GM23338 (cell line): Measurements from ENCODE around the gene CNTNAP2. TPM values are rescaled to one million over a fixed set of nuclear protein-coding genes. Genes with fewer than 3 reads are reported as not detected.

Experiments used
- ATAC-seq: fragments of 200-7000 bp; cut with Tn5 transposase; 3 replicates; pipeline ENCODE4 v1.9.1; 2020
- DNase-seq: peaks from one replicate; pipeline ENCODE4 v3.0.0-alpha.2; 2015; ENCODE audit warnings: low spot score
- H2AFZ ChIP-seq: fragments of 200-600 bp; sonication (generic); 2 replicates; pipeline ENCODE4 v1.8.0; 2016; ENCODE audit warnings: antibody characterized with exemption, mild to moderate bottlenecking, moderate library complexity
- H3F3A ChIP-seq: fragments of 200-600 bp; sonication (generic); replicated peaks from 2 replicates; pipeline ENCODE4 v1.8.0; 2017; ENCODE audit warnings: antibody characterized with exemption, mixed run types, low read depth
- H3K27ac ChIP-seq: fragments of 200-600 bp; sonication (generic); 2 replicates; pipeline ENCODE4 v1.6.1; 2016; ENCODE audit warnings: low read depth
- H3K27me3 ChIP-seq: fragments of 200-600 bp; sonication (generic); 2 replicates; pipeline ENCODE4 v1.8.0; 2016; ENCODE audit warnings: mild to moderate bottlenecking, mixed run types, moderate library complexity; ENCODE audit not compliant: insufficient read depth
- H3K36me3 ChIP-seq: fragments of 200-600 bp; sonication (generic); 2 replicates; pipeline ENCODE4 v1.8.0; 2016; ENCODE audit warnings: mild to moderate bottlenecking; ENCODE audit not compliant: insufficient read depth
- H3K4me1 ChIP-seq: fragments of 200-600 bp; sonication (generic); 2 replicates; pipeline ENCODE4 v1.8.0; 2016; ENCODE audit warnings: mild to moderate bottlenecking, moderate library complexity; ENCODE audit not compliant: insufficient read depth
- H3K4me2 ChIP-seq: fragments of 200-600 bp; sonication (generic); 2 replicates; pipeline ENCODE4 v1.7.1; 2017; ENCODE audit warnings: mixed run types
- H3K4me3 ChIP-seq: fragments of 200-600 bp; sonication (generic); 2 replicates; pipeline ENCODE4 v1.6.1; 2016; ENCODE audit warnings: mixed run types
- H3K79me2 ChIP-seq: fragments of 200-600 bp; sonication (generic); replicated peaks from 2 replicates; pipeline ENCODE4 v1.8.0; 2017; ENCODE audit warnings: mild to moderate bottlenecking; ENCODE audit not compliant: insufficient read depth
- H3K9me2 ChIP-seq: fragments of 200-600 bp; sonication (generic); 2 replicates; pipeline ENCODE4 v1.8.0; 2017; ENCODE audit not compliant: insufficient read depth
- H4K20me1 ChIP-seq: fragments of 200-600 bp; sonication (generic); replicated peaks from 2 replicates; pipeline ENCODE4 v1.8.0; 2017; ENCODE audit warnings: mild to moderate bottlenecking; ENCODE audit not compliant: insufficient read depth
- H3K27ac Mint-ChIP-seq: 2 replicates; pipeline ENCODE4 v1.8.0; 2020; ENCODE audit warnings: inconsistent platforms, mild to moderate bottlenecking, moderate library complexity, mixed read lengths
- H3K27me3 Mint-ChIP-seq: 3 replicates; pipeline ENCODE4 v1.8.0; 2022; ENCODE audit warnings: low read depth, mild to moderate bottlenecking, moderate library complexity, mixed read lengths, inconsistent platforms; ENCODE audit not compliant: insufficient read depth, poor library complexity
- H3K36me3 Mint-ChIP-seq: 3 replicates; pipeline ENCODE4 v1.8.0; 2021; ENCODE audit warnings: low read depth, mild to moderate bottlenecking, inconsistent platforms, moderate library complexity, mixed read lengths
- H3K4me1 Mint-ChIP-seq: 3 replicates; pipeline ENCODE4 v1.8.0; 2020; ENCODE audit warnings: mild to moderate bottlenecking, inconsistent platforms, mixed read lengths
- H3K4me3 Mint-ChIP-seq: 3 replicates; pipeline ENCODE4 v1.8.0; 2021; ENCODE audit warnings: moderate library complexity, mild to moderate bottlenecking, inconsistent platforms, mixed read lengths
- H3K9me3 Mint-ChIP-seq: 3 replicates; pipeline ENCODE4 v1.8.0; 2020; ENCODE audit warnings: moderate library complexity, mild to moderate bottlenecking, inconsistent platforms, mixed read lengths
- CREB1 ChIP-seq: fragments of 250-450 bp; sonication (Bioruptor Pico); IDR thresholded peaks from 2 replicates; pipeline ENCODE4 v1.5.0; 2020; ENCODE audit warnings: low read depth, mild to moderate bottlenecking, moderate library complexity
- EZH2 ChIP-seq: fragments of 200-600 bp; sonication (generic); IDR thresholded peaks from one replicate; pipeline ENCODE4 v1.8.0; 2017; ENCODE audit warnings: antibody characterized with exemption, mild to moderate bottlenecking, low read depth; ENCODE audit not compliant: unreplicated experiment
- EZH2phosphoT487 ChIP-seq: fragments of 200-600 bp; sonication (generic); IDR thresholded peaks from one replicate; pipeline ENCODE4 v1.8.1; 2018; ENCODE audit warnings: antibody characterized with exemption; ENCODE audit not compliant: unreplicated experiment
- JUNB ChIP-seq: IDR thresholded peaks from one replicate; pipeline ENCODE4 v1.6.1; 2016; ENCODE audit warnings: antibody characterized with exemption; ENCODE audit not compliant: unreplicated experiment
- NANOG ChIP-seq: IDR thresholded peaks from 2 replicates; pipeline ENCODE4 v1.6.1; 2016; ENCODE audit warnings: antibody characterized with exemption, borderline replicate concordance
- POLR2AphosphoS5 ChIP-seq: IDR thresholded peaks from 2 replicates; pipeline ENCODE4 v1.6.1; 2016; ENCODE audit warnings: antibody characterized with exemption, low read depth
- STAT1 ChIP-seq: IDR thresholded peaks from one replicate; pipeline ENCODE4 v1.6.1; 2016; ENCODE audit warnings: antibody characterized with exemption; ENCODE audit not compliant: unreplicated experiment
- ZNF114 ChIP-seq: fragments of 250-450 bp; sonication (Bioruptor Pico); IDR thresholded peaks from 2 replicates; pipeline ENCODE4 v1.5.0; 2020; ENCODE audit warnings: mild to moderate bottlenecking, moderate library complexity
- ZNF331 ChIP-seq: fragments of 250-450 bp; sonication (Bioruptor Pico); IDR thresholded peaks from 2 replicates; pipeline ENCODE4 v1.5.0; 2020; ENCODE audit warnings: low read depth, mild to moderate bottlenecking, moderate library complexity
- polyA plus RNA-seq: library from polyadenylated mRNA; unstranded; fragments of >200 nt; fragmentation: Nextera tagmentation; extraction: Ambion mirVana; gene quantifications from 2 replicates; pipeline ENCODE4 v1.2.1, GENCODE V29; 2016
- total RNA-seq: library from RNA; depleted of rRNA; stranded (reverse); fragments of >200 nt; shearing (Covaris generic); gene quantifications from 2 replicates; pipeline ENCODE4 v1.2.3, GENCODE V29; 2014
- TF ChIP-seq, protein P1 (sequence below): IDR thresholded peaks from one replicate; pipeline ENCODE4 v1.6.1; 2018; ENCODE audit warnings: antibody characterized with exemption; ENCODE audit not compliant: unreplicated experiment
- TF ChIP-seq, protein P2 (sequence below), 2 experiments: fragments of 200-600 bp in 1 of 2; sonication (generic) in 1 of 2; conservative IDR thresholded peaks; 2 replicates each; pipeline versions ENCODE4 v1.5.1 to v1.6.1; 2016 to 2017; ENCODE audit warnings: antibody characterized with exemption in 2 of 2, low read depth in 2 of 2, mild to moderate bottlenecking in 2 of 2, moderate library complexity in 1 of 2
- TF ChIP-seq, protein P3 (sequence below): IDR thresholded peaks from 2 replicates; pipeline ENCODE4 v1.6.1; 2016; ENCODE audit warnings: antibody characterized with exemption
- TF ChIP-seq, protein P4 (sequence below): fragments of 250-450 bp; sonication (Bioruptor Pico); IDR thresholded peaks from 2 replicates; pipeline ENCODE4 v1.5.0; 2020; ENCODE audit warnings: mild to moderate bottlenecking, moderate library complexity

The CNTNAP2 gene
- total and polyA plus RNA-seq, 2 experiments from 2014 or later = 38.2 to 61.3 TPM

DNA sequence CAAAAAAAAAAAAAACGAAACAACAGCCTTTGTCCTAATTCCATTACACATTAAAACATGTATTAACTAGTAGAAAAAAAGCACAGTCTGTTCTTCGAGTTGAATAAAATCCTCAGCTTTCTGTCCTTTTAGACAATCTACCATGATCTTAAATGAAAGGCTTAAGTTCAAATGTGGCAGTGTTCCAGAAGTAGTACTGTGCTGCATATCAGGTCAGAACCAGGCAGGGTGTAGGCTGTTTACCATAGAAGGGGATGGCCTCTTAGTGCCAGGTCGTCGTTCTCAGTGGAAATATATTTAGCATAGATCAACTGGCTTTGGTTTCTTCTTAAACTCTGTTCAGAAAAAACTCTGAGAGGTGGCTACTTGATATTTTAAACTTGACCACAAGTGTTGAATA, 612.0 kb downstream of the CNTNAP2 start:
- Histone ChIP-seq H3K4me2 (no peak overlapping the region), H2AFZ (no peak overlapping the region), H4K20me1 (no peaks in the 10 kb centered on the region), H3K9me2 (no peaks in the 10 kb centered on the region), H3K79me2 (no peaks in the 10 kb centered on the region), H3K27ac (no peak overlapping the region), H3K4me1 (no peaks in the 10 kb centered on the region), H3K36me3 (no peaks in the 10 kb centered on the region), H3K4me3 (no peak overlapping the region), H3F3A (no peaks in the 10 kb centered on the region), H3K27me3 (no peaks in the 10 kb centered on the region)
- Mint-ChIP-seq H3K27ac (no peak overlapping the region), H3K27me3 (no peaks in the 10 kb centered on the region), H3K36me3 (no peaks in the 10 kb centered on the region; the same call in 2 of the 3 replicates), H3K4me3 (no peak overlapping the region), H3K9me3 (peaks cover 17% of the 10 kb centered on the region), H3K4me1 (0 out of 3 replicates have a peak, but pooled peaks cover 5% of the 10 kb centered on the region)
- no peak for TF ChIP-seq ZNF331 (CRISPR knock-in tag)
- TF ChIP-seq POLR2AphosphoS5 = no peak
- no peak for TF ChIP-seq JUNB
- TF ChIP-seq, protein P1, sequence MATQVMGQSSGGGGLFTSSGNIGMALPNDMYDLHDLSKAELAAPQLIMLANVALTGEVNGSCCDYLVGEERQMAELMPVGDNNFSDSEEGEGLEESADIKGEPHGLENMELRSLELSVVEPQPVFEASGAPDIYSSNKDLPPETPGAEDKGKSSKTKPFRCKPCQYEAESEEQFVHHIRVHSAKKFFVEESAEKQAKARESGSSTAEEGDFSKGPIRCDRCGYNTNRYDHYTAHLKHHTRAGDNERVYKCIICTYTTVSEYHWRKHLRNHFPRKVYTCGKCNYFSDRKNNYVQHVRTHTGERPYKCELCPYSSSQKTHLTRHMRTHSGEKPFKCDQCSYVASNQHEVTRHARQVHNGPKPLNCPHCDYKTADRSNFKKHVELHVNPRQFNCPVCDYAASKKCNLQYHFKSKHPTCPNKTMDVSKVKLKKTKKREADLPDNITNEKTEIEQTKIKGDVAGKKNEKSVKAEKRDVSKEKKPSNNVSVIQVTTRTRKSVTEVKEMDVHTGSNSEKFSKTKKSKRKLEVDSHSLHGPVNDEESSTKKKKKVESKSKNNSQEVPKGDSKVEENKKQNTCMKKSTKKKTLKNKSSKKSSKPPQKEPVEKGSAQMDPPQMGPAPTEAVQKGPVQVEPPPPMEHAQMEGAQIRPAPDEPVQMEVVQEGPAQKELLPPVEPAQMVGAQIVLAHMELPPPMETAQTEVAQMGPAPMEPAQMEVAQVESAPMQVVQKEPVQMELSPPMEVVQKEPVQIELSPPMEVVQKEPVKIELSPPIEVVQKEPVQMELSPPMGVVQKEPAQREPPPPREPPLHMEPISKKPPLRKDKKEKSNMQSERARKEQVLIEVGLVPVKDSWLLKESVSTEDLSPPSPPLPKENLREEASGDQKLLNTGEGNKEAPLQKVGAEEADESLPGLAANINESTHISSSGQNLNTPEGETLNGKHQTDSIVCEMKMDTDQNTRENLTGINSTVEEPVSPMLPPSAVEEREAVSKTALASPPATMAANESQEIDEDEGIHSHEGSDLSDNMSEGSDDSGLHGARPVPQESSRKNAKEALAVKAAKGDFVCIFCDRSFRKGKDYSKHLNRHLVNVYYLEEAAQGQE = no peak
- TF ChIP-seq STAT1 = no peak
- TF ChIP-seq, protein P2, sequence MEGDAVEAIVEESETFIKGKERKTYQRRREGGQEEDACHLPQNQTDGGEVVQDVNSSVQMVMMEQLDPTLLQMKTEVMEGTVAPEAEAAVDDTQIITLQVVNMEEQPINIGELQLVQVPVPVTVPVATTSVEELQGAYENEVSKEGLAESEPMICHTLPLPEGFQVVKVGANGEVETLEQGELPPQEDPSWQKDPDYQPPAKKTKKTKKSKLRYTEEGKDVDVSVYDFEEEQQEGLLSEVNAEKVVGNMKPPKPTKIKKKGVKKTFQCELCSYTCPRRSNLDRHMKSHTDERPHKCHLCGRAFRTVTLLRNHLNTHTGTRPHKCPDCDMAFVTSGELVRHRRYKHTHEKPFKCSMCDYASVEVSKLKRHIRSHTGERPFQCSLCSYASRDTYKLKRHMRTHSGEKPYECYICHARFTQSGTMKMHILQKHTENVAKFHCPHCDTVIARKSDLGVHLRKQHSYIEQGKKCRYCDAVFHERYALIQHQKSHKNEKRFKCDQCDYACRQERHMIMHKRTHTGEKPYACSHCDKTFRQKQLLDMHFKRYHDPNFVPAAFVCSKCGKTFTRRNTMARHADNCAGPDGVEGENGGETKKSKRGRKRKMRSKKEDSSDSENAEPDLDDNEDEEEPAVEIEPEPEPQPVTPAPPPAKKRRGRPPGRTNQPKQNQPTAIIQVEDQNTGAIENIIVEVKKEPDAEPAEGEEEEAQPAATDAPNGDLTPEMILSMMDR (conservative IDR thresholded peaks at IDR 0.05; ENCODE audit: low read depth in 2 of 2) = no peak
- TF ChIP-seq CREB1 (CRISPR knock-in tag) = no peak
- TF ChIP-seq EZH2 = no peak
- no peak for TF ChIP-seq NANOG
- TF ChIP-seq ZNF114 = no peak
- TF ChIP-seq, protein P3, sequence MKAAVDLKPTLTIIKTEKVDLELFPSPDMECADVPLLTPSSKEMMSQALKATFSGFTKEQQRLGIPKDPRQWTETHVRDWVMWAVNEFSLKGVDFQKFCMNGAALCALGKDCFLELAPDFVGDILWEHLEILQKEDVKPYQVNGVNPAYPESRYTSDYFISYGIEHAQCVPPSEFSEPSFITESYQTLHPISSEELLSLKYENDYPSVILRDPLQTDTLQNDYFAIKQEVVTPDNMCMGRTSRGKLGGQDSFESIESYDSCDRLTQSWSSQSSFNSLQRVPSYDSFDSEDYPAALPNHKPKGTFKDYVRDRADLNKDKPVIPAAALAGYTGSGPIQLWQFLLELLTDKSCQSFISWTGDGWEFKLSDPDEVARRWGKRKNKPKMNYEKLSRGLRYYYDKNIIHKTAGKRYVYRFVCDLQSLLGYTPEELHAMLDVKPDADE = no peak
- TF ChIP-seq, protein P4, sequence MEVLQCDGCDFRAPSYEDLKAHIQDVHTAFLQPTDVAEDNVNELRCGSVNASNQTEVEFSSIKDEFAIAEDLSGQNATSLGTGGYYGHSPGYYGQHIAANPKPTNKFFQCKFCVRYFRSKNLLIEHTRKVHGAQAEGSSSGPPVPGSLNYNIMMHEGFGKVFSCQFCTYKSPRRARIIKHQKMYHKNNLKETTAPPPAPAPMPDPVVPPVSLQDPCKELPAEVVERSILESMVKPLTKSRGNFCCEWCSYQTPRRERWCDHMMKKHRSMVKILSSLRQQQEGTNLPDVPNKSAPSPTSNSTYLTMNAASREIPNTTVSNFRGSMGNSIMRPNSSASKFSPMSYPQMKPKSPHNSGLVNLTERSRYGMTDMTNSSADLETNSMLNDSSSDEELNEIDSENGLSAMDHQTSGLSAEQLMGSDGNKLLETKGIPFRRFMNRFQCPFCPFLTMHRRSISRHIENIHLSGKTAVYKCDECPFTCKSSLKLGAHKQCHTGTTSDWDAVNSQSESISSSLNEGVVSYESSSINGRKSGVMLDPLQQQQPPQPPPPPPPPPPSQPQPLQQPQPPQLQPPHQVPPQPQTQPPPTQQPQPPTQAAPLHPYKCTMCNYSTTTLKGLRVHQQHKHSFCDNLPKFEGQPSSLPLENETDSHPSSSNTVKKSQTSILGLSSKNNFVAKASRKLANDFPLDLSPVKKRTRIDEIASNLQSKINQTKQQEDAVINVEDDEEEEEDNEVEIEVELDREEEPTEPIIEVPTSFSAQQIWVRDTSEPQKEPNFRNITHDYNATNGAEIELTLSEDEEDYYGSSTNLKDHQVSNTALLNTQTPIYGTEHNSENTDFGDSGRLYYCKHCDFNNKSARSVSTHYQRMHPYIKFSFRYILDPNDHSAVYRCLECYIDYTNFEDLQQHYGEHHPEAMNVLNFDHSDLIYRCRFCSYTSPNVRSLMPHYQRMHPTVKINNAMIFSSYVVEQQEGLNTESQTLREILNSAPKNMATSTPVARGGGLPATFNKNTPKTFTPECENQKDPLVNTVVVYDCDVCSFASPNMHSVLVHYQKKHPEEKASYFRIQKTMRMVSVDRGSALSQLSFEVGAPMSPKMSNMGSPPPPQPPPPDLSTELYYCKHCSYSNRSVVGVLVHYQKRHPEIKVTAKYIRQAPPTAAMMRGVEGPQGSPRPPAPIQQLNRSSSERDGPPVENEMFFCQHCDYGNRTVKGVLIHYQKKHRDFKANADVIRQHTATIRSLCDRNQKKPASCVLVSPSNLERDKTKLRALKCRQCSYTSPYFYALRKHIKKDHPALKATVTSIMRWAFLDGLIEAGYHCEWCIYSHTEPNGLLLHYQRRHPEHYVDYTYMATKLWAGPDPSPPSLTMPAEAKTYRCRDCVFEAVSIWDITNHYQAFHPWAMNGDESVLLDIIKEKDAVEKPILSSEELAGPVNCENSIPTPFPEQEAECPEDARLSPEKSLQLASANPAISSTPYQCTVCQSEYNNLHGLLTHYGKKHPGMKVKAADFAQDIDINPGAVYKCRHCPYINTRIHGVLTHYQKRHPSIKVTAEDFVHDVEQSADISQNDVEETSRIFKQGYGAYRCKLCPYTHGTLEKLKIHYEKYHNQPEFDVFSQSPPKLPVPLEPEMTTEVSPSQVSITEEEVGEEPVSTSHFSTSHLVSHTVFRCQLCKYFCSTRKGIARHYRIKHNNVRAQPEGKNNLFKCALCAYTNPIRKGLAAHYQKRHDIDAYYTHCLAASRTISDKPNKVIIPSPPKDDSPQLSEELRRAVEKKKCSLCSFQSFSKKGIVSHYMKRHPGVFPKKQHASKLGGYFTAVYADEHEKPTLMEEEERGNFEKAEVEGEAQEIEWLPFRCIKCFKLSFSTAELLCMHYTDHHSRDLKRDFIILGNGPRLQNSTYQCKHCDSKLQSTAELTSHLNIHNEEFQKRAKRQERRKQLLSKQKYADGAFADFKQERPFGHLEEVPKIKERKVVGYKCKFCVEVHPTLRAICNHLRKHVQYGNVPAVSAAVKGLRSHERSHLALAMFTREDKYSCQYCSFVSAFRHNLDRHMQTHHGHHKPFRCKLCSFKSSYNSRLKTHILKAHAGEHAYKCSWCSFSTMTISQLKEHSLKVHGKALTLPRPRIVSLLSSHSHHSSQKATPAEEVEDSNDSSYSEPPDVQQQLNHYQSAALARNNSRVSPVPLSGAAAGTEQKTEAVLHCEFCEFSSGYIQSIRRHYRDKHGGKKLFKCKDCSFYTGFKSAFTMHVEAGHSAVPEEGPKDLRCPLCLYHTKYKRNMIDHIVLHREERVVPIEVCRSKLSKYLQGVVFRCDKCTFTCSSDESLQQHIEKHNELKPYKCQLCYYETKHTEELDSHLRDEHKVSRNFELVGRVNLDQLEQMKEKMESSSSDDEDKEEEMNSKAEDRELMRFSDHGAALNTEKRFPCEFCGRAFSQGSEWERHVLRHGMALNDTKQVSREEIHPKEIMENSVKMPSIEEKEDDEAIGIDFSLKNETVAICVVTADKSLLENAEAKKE (CRISPR knock-in tag) = no peak
- TF ChIP-seq EZH2phosphoT487 = no peak
- ATAC-seq = no peak
- no peak for DNase-seq
